HG03558 (cell line): ENCODE results near the gene ADCK1.
"Not testable (repeated sequence)": the region's sequence is repeated elsewhere in the genome, so short reads cannot be mapped to it uniquely, and the experiment has no call there.

ENCODE experiments used
- ATAC-seq: cut with Tn5 transposase; IDR thresholded peaks from one replicate; pipeline ENCODE4 v1.9.1; 2021; ENCODE audit warnings: moderate number of reproducible peaks; ENCODE audit not compliant: unreplicated experiment; ENCODE audit errors: extremely low read depth

ADCK1 gene

GRCh38 chr14:77890873-77891272 is 91.0 kb downstream of the ADCK1 start:
- no peak for ATAC-seq

GRCh38 chr14:77892381-77892871 is 92.5 kb downstream of the ADCK1 start:
- no peak for ATAC-seq

- ATAC-seq, result no peak
Measured at GRCh38 chr14:77892890-77893484, 93.1 kb downstream of the ADCK1 start.

- no peak for ATAC-seq
Measured at GRCh38 chr14:77897374-77897773, 97.5 kb downstream of the ADCK1 start.

- ATAC-seq, result no peak
Measured at GRCh38 chr14:77902811-77903210, 102.9 kb downstream of the ADCK1 start.

- ATAC-seq, result no peak
Measured at GRCh38 chr14:77903221-77903620, 103.3 kb downstream of the ADCK1 start.

- no peak for ATAC-seq
Measured at GRCh38 chr14:77903937-77904617, 104.2 kb downstream of the ADCK1 start.

- ATAC-seq, result no peak
Measured at GRCh38 chr14:77906446-77906845, 106.5 kb downstream of the ADCK1 start.

GRCh38 chr14:77908847-77909246 is 108.9 kb downstream of the ADCK1 start:
- no peak for ATAC-seq

- no peak for ATAC-seq
Measured at GRCh38 chr14:77909911-77910310, 110.0 kb downstream of the ADCK1 start.

- no peak for ATAC-seq
Measured at GRCh38 chr14:77910506-77910905, 110.6 kb downstream of the ADCK1 start.

GRCh38 chr14:77911356-77911755 is 111.4 kb downstream of the ADCK1 start:
- no peak for ATAC-seq

GRCh38 chr14:77912754-77913556 is 113.0 kb downstream of the ADCK1 start:
- no peak for ATAC-seq

GRCh38 chr14:77914073-77914721 is 114.3 kb downstream of the ADCK1 start:
- no peak for ATAC-seq

- ATAC-seq, result not testable (repeated sequence)
Measured at GRCh38 chr14:77915390-77915789, 115.5 kb downstream of the ADCK1 start.

GRCh38 chr14:77917491-77918201 is 117.7 kb downstream of the ADCK1 start:
- no peak for ATAC-seq

- no peak for ATAC-seq
Measured at GRCh38 chr14:77918448-77918847, 118.5 kb downstream of the ADCK1 start.

GRCh38 chr14:77920312-77920711 is 120.4 kb downstream of the ADCK1 start:
- no peak for ATAC-seq

GRCh38 chr14:77921818-77922217 is 121.9 kb downstream of the ADCK1 start:
- ATAC-seq, result no peak
